HG02981 (cell line): Measurements from ENCODE around the gene BCL10.
A peak's percentile ranks its signal among the peaks of the same experiment; 100 is the strongest.
"Not testable (repeated sequence)": the region's sequence is repeated elsewhere in the genome, so short reads cannot be mapped to it uniquely, and the experiment has no call there.

Source experiments
- ATAC-seq: cut with Tn5 transposase; IDR thresholded peaks from one replicate; pipeline ENCODE4 v1.9.1; 2021; ENCODE audit warnings: mild to moderate bottlenecking, moderate library complexity; ENCODE audit not compliant: unreplicated experiment

Gene BCL10

DNA sequence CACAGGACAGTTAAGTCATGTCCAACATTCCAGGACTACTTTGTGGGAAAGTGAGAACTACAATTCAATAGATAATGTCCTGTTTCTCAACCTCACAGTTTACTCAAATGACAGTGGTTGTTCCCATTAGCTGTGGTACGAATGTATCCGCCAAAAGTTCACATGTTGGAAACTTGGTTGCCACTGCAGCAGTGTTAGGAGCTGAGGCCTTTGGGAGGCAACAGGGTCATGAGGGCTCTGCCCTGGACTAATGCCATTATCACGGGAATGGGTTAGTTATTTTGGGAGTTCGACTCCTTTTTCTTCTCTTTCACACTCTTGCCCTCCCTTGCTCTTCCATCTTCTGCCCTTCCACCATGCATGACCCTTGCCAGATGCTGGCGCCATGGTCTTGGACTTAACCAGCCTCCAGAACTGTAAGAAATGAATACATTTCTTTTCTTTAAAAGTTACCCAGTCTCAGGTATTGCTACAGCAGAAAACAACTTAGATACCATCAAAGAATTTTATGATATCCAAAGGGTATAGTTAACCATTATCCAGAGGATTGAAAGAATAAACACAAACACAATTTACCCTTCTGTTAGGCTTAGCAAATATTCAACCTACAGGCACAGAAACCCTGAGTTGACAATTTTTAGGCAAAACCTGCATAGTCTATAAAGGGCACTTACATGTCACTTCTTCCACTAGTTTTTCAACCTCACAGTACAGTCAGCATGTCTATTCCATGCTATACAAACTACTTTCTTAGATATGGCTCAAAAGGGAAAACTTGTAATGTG, 7.4 kb downstream of the BCL10 start:
- ATAC-seq = no peak

DNA sequence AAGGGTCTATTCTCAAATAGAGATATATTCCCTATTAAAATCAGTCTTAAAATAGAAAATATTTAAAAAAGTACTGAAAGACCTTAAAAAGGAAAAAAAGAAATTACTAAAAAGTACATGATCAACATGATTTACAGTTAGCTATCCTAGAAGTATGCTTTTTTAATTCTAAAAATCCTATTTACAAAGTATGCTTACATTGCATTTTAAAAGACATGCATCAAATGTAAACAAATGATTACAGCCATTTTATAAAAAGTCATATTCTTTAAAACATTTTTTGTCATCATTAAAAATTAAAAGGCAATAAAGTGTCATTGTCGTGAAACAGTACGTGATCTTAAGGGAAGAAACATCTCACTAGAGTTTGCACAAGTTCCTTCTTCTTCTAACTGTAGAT, 9.1 kb downstream of the BCL10 start:
- no peak for ATAC-seq

DNA sequence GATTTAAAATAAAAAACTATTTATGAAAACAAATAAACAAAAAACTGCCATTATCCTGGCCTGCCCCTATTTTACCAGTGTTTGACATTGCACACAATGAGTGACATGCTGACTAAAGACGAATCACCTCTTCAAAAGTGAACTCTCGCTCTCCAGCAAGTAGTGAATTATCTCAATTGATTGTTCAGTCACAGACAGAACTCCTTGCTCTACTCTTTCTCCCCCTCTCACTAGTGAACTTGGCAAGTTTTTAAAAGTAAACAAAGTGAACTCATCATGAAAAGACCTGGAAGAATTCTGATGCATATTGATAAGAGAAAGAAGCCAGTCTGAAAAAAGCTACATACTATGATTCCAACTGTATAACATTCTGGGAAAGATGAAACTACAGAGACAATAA, 12.3 kb downstream of the BCL10 start:
- ATAC-seq = no peak

DNA sequence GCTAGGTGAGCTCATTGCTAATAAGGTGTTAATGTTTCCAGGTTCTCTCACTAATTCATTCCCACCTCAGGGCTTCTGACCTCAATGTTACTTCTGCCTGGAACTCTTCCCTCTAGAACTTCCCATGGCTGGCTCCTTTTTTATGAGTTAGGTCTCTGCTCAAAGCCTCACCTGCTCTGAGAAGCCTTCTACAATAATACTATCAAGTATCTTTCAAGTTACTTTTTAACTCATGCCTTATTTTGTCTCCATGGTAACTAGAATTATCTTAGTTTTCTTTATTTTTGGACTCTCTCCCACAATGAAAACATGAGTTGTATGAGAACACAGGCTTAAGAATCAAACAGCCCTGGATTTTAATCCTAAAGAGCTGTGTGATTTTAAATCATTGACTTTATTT, 13.4 kb downstream of the BCL10 start:
- no peak for ATAC-seq

DNA sequence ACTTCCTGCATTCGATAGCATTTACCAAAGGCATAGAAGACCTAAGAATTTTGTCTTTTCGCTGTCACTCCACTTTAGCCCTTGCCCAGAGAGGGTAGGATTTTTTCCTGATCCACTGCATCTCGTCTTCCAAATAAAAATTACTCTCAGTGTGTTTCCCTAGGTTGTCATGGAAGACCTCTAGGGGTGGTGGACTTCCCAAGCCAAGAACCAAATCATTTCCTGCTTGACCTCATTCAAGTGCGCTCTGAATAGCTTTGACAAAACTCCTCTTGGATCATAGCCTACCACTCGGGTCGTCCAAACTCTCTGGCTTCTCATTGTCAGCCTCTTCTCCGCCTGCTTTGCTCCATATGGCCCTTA, 16.5 kb downstream of the BCL10 start:
- ATAC-seq = no peak

DNA sequence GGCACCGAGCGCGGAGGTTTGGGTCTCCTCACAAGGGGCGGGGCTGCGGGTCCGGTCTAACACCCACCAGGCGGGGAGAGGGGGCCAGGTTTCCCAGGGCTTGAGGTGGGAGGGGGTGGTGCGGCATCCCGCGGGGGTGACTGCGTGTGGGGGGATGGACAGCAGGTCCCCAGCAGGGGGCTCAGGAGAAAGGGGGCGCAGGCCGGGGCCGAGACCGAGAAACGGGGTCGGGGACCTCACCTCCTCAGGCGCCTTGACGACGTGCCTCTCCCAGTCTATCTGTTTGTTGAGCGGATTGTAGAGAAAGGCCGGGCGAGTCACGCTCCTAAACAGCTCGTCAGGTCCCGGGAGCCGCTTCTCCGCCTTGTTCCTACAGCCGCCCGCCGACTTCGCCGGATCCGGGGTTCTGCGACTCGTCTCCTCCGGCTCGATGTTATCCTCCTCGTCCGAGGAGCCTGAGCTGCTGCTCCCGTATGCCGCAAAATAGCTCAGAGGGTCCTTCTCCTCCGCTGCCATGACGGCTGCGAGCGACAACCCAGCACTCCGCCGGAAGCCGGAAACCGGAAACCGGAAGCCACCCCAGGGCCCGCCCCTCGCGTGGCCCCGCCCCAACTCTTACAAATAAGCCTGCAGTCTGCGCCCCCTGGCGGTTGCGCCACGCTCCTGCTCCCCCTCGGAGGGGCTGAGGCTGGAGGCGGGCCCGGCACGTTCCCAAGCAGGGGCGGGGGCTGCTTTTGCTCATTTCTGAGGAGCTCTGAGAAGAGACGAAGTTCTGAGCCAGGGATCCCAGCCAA, 17.1 kb downstream of the BCL10 start, which contains the start of gene C1orf52:
Gene C1orf52, minus strand, starts transcription at position 545 of the 794 bp plus-strand sequence. Its CDS starts 29 bp downstream, at position 516.
- peak; percentile 99 for ATAC-seq

DNA sequence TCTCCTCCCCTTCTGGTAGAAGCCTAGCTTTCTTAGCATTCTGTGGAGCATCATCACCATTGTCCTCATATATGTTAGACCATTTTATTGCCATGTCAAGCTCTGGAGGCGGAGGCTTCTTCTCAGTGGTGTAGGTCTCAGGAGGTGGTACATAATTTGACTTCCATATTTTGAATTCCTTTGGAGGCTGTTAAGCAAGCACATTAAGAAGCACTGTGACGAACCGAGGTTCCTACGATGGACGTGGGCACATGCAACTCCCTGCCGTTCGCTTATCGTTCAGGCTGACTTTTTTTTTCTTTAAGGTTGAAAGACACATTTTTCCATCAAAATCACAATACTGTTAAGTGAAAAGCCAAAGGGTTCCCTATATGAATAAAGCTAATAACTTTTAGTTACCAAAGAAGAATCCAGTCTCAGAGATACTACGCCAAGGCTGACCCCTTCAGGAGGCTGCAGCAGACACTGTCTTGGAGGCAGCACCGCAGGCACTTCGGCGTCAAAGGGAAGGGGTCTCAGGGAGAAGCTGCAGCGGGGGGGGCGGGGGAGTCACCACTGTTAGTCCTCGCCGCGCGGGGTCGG, 17.8 kb downstream of the BCL10 start:
- ATAC-seq = no peak

DNA sequence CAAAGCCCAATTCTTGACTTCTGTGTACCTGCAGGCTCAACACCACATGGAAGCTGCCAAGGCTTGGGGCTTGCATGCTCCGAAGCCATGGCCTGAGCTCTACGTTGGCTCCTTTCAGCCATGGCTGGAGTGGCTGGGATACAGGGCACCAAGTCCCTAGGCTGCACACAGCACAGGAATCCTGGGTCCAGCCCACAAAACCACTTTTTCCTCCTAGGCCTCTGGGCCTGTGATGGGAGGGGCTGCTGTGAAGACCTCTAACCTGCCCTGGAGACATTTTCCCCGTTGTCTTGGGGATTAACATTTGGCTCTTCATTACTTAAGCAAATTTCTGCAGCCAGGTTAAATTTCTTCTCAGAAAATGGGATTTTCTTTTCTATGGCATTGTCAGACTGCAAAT, 27.4 kb downstream of the BCL10 start:
- not testable (repeated sequence) for ATAC-seq

DNA sequence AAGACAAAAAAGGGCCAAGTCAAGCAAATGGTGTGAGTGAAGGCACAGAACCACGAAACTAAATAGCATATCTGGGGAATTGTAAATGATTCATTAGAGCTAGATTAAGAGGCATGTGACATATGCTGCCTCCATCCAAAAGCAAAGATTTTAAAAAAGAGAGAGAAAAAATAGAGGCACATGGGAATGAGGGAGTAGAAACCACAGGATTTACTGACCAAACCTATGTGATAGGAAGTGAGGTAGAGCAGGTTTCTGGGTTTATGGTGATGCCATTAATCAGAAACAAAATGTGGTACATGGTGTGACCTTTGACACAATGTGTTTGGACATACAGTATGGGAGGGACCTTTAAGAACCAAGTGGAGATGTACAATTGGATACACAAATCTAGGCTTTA, 30.5 kb downstream of the BCL10 start:
- no peak for ATAC-seq

DNA sequence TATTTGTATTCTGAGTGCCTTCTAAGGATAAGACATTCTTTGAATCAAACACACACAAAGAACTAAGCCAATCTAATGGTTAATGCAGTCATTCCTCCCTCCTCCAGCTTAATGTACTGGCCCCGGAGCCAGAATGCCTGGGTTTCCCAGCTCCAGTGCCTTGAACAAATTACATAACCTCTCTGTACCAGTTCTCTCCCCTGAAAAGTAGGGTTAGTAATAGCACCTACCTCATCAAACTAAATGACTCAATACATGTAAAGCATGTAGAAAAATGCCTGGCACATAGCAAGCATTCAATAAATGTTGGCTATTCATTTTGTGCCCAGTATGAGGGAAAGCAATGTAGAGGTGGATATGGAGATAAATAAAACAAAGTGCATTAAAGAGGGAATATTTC, 31.0 kb downstream of the BCL10 start:
- no peak for ATAC-seq

DNA sequence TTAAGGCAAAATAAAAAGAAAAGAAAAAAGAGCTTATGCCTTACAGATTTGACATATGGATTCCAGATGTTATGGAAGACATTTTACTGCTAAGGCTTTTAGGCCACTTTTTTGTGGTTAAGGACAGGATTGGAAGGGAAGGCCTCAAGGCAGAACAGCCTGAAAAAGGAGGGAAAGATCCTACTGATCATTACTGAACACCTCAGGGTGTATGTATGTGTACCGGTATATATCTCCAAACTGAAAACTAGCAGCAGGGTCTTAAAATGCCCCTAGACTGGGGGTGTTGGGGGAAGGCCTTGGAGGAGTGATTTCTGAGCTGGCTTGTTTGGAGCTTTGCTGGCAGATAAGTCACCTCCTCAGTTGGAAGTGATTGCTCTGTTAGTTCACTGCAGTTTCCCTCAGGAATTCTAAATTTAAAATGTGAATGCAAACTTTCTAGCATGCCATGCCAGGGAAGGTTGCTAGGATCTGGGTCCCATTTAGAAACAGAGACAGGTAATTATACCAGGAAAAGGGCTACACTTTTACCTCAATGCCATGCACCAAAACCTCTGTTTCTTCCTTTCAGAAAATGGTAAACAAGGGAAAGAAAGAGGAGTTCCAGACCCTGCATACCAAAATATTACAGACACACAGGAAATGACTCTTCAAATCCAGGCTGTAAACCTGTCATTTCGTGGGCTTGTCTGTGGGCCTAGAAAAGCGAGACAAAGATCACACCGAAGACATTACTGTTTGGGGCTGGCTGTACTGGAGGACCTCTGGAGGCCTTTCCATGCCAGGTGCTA, 32.0 kb downstream of the BCL10 start:
- ATAC-seq = no peak

DNA sequence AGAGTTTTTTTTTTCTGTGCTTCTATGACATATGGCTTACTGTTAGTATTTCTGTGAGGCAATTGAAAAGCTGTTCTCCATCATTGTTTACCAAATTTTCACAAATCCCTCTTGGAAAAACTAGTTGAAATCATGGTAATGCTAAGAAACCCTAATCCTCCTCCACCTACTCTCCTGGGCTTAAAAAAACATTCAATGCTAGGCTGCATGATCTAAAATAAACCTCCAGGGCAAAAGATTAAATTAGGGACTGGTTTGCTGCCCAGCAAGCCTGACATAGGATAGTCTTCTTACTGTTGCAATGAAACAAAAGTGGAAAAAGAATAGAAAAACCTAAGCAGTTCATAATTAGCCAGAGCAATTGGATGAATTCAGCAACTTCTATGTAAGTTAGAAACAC, 33.1 kb downstream of the BCL10 start:
- no peak for ATAC-seq

DNA sequence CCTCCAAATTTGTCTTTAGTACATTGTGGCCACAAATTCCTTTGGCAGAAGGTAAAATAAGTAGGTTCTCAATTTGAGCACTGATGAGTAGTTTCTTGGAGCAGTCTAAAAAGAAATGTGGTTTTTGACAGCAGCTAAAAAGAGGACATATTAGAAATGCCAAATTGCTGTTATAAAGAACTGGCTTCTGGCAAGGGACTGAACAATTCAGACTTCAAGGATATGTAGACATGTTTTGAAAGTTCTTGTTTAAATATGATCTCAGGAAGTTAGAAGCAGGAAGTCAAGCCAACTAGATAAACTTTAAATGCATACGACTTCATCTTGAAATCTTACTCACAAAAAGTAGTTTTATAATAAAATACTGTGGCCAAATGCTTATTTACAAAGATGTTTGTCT, 35.8 kb downstream of the BCL10 start:
- ATAC-seq = no peak

DNA sequence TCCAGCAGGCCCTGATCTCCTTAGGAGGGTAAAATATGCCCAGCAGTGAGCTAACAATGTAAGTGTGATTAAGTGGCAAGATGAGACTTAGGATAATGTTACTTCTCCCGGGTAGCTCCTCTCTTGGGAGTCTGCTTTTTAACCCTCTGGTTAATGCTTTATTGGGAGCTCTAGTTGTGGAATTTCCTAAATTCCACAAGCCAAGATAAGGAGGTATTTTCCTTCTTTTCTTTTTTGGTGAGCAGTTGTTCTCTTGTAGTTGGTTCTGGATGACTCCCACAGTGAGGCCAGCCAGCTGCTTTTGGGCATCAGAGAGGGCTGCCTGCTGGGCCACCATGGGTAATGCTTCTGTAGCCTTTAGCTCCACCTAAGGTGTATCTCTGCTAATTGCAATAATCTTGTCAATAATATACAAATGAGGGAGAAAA, 36.2 kb downstream of the BCL10 start:
- no peak for ATAC-seq

DNA sequence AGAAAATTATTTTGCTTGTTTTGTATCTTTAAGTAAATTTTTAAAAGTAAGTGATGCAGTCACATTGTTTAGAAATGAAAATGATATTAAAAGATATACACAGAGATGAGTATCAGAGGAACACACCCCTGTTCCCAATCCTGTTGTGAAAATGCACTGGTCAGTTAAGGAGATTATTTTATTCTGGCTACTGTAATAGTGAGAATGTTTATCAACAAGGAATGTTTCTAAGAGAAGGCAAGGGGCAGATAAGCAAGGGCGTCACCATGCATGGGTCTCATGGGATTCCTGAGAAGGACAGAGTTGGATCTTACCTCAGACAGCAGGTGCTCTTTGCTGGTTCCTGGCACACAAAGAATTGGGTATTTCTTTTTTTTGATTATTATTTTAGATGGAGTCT, 38.8 kb downstream of the BCL10 start:
- no peak for ATAC-seq

DNA sequence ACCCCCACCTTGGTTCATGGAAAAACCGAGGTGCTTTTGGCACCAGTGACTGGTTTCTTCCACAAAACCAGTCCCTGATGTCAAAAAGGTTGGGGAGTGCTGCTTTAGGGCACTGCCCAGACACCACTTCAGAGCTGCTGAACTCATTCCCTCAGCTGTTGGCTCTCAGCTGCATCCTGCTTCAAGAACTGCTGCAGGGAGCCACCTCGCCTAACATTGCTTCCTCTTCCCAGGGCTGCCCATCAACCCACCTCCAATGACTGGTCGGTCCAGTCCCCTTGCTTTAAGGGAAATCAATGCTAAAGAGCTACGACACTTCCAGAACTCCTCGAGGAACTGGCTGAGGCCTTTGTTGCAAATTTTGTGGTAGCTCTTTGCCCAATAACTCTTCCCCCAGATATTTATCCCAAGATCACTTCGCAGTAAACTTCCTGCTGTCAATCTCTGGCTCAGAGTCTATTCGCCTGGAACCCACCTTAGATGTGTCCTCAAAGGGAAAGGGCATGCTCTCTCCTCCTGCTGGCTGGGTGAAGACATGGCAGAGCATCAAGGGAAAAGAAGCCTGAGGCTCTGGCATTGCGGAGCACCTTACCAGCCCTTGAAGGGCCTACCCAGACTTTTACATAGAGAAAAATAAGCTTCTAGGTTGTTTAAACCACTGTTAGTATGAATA, 46.0 kb downstream of the BCL10 start:
- no peak for ATAC-seq

DNA sequence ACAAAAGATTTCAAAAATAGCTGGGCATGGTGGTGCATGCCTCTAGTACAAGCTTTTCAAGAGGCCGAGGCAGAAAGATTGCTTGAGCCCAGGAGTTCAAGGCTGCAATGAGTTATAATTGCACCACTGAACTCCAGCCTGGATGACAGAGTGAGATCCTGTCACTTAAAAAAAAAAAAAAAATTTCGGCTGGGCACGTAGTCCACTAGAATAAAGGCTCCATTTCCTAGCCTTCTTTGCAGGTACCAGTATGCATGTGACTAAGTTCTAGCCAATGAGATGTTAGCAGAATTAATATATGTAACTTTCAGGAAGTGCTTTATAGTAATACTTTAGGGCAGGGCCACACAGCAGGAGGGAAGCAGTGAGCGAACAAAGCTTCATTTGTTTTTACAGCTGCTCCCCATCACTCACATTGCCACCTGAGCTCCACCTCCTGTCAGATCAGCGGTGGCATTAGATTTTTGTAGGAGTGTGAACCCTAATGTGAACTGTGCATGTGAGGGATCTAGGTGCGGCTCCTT, 46.8 kb downstream of the BCL10 start:
- ATAC-seq = no peak

DNA sequence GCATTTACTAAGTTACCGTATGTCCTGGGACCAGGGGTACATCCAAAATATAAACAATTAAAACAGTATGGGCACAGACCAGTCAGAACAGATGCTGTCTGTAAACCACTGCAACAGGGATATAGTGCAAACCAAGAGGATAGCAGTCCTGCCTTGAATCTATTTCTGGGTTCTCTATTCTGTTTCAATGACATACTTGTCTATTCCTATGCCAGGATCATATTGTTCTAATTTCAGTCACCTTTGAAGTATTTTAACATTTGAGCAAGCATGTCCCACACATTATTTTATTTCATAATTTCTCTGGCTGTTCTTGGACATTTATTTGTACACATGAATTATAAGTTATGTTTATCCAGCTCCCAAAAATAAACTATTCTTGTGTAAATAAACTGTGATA, 47.5 kb downstream of the BCL10 start:
- ATAC-seq = no peak

DNA sequence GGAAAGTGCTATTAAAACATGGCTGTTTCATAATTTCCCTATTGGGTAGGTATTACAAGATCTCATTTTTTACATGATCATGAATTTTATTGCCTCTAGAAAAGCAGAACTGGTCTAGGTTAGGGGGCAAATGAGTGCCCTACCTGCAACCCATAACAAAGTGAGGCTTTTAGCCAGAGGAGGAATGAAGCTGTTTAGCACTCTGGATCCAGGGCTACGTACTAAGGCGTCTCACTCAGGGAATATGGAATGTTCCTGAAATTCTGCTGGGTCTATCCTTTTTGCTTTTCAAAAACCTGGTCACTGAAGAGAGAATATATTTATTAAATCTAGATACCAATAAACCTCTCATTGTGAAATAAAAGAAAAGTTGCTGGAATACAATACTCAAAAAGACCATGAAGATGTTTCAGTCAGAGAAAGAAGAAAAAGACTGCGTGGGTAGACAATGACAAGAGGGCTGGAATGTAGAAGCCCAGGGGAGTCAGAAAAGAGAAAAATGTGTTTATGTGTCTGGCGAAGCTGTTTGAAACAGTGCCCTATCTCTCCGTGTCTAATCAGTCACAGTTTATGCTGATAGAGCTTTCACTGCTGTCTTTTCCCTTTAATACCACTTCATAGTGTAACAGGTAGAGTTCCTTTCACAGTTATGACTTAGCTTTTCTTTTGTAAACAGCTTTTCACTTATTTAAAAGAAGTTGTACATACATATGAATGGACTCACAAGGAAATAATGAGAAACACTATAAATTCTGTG, 50.6 kb downstream of the BCL10 start:
- no peak for ATAC-seq
